ENCODE results near the gene NLRP3. TPM values are rescaled to one million over a fixed set of nuclear protein-coding genes. Genes with fewer than 3 reads are reported as not detected.
"Not testable (repeated sequence)": the region's sequence is repeated elsewhere in the genome, so short reads cannot be mapped to it uniquely, and the experiment has no call there.

The NLRP3 gene
- total and polyA plus RNA-seq, 8 donors, result 0.81 to 6.6 (median 1.5) TPM

- TF ChIP-seq CTCF (IDR thresholded peaks at IDR 0.05), result no peak
- intact Hi-C loops (cut with DNase I), result no loop called here
- no peak for ATAC-seq
- no peak overlapping the region for H3K27ac ChIP-seq
- no peaks in the 10 kb centered on the region for H3K36me3 ChIP-seq
- no peaks in the 10 kb centered on the region for H3K9me3 ChIP-seq
- no peak overlapping the region for H3K4me3 ChIP-seq
- H3K4me1 ChIP-seq, result no peaks in the 10 kb centered on the region
- peaks cover 0 to 23% of the 10 kb centered on the region in 2 donors for H3K27me3 ChIP-seq
- no peak for DNase-seq
These were observed 40.2 kb upstream of the NLRP3 start for GRCh38 chr1:247375747-247376146.

GRCh38 chr1:247376659-247377058 is 39.3 kb upstream of the NLRP3 start:
- Histone ChIP-seq H3K27ac (no peak overlapping the region), H3K36me3 (no peaks in the 10 kb centered on the region), H3K27me3 (peaks cover 0 to 16% of the 10 kb centered on the region in 2 donors), H3K9me3 (no peaks in the 10 kb centered on the region), H3K4me3 (no peak overlapping the region), H3K4me1 (no peaks in the 10 kb centered on the region)
- no peak for TF ChIP-seq CTCF (IDR thresholded peaks at IDR 0.05)
- ATAC-seq (no peak), DNase-seq (no peak)
- intact Hi-C loops (cut with DNase I), result no loop called here

- ATAC-seq; H3K4me1 ChIP-seq; H3K36me3 ChIP-seq; H3K4me3 ChIP-seq; DNase-seq; H3K9me3 ChIP-seq; intact Hi-C loops (cut with DNase I); H3K27ac ChIP-seq: not testable (repeated sequence)
- peaks cover 0 to 13% of the 10 kb centered on the region in 2 donors for H3K27me3 ChIP-seq
These were observed 38.3 kb upstream of the NLRP3 start for GRCh38 chr1:247377656-247378055.

- Histone ChIP-seq H3K9me3 (no peaks in the 10 kb centered on the region), H3K27me3 (peaks cover 0 to 12% of the 10 kb centered on the region in 2 donors), H3K27ac (no peak overlapping the region), H3K36me3 (no peaks in the 10 kb centered on the region), H3K4me1 (no peaks in the 10 kb centered on the region), H3K4me3 (no peak overlapping the region)
- no peak for TF ChIP-seq CTCF (IDR thresholded peaks at IDR 0.05)
- intact Hi-C loops (cut with DNase I), result no loop called here
- no peak for DNase-seq
- no peak for ATAC-seq
These were observed 37.5 kb upstream of the NLRP3 start for GRCh38 chr1:247378334-247379073.

- TF ChIP-seq CTCF (IDR thresholded peaks at IDR 0.05), result no peak
- intact Hi-C loops (cut with DNase I), result loop anchor here in 1 of 2 donors (10.0 kb wide), 1 partner anchor 100 kb away; no protein-coding TSS in a partner anchor
- DNase-seq (no peak), ATAC-seq (no peak)
- Histone ChIP-seq H3K36me3 (no peaks in the 10 kb centered on the region), H3K9me3 (peaks cover 0 to 6% of the 10 kb centered on the region in 2 donors), H3K27me3 (no peaks in the 10 kb centered on the region), H3K27ac (no peak overlapping the region), H3K4me1 (peaks cover 0 to 16% of the 10 kb centered on the region in 2 donors), H3K4me3 (no peak overlapping the region)
These were observed 30.7 kb upstream of the NLRP3 start for GRCh38 chr1:247385283-247385682.
